Gastrocnemius medialis (tissue), 4 donors: Measurements from ENCODE around the gene GYPC. TPM values are rescaled to one million over a fixed set of nuclear protein-coding genes. Genes with fewer than 3 reads are reported as not detected.

Source experiments
- ATAC-seq, 2 donors: fragments of 150-250 bp; one replicate each; pipeline ENCODE4 v1.9.1; 2016
- DNase-seq, 2 donors: peaks; one replicate each; pipeline ENCODE4 v3.0.0-alpha.2; 2019
- H3K27ac ChIP-seq, 4 donors: fragments of 200-600 bp; sonication (generic); 1 replicate in 1 of 4; 2 replicates in 3 of 4; pipeline ENCODE4 v1.5.1; 2016 to 2018; ENCODE audit warnings: mild to moderate bottlenecking in 2 of 4, moderate library complexity in 1 of 4
- H3K27me3 ChIP-seq, 3 donors: fragments of 200-600 bp; sonication (generic) in 2 of 3; 1 replicate in 1 of 3; 2 replicates in 2 of 3; pipeline versions ENCODE4 v1.5.1 to v1.6.0; 2016 to 2019; ENCODE audit warnings: mild to moderate bottlenecking in 1 of 3, moderate library complexity in 1 of 3
- H3K36me3 ChIP-seq, 2 donors: fragments of 200-600 bp; sonication (generic) in 1 of 2; one replicate each; pipeline ENCODE4 v1.5.1; 2017 to 2018
- H3K4me1 ChIP-seq, 2 donors: fragments of 200-600 bp; sonication (generic) in 1 of 2; one replicate each; pipeline ENCODE4 v1.5.1; 2016 to 2017; ENCODE audit warnings: mild to moderate bottlenecking in 2 of 2
- H3K4me3 ChIP-seq, 4 donors: fragments of 200-600 bp; sonication (generic) in 3 of 4; 1 replicate in 1 of 4; 2 replicates in 3 of 4; pipeline ENCODE4 v1.5.1; 2016 to 2019; ENCODE audit warnings: mild to moderate bottlenecking in 2 of 4
- H3K9me3 ChIP-seq, 3 donors: fragments of 200-600 bp; sonication (generic) in 2 of 3; 1 replicate in 1 of 3; 2 replicates in 2 of 3; pipeline ENCODE4 v1.5.1; 2016 to 2019
- POLR2A ChIP-seq, 2 donors: fragments of 450-650 bp; IDR thresholded peaks; one replicate each; pipeline ENCODE4 v1.6.1; 2017; ENCODE audit warnings: antibody characterized with exemption in 2 of 2, mild to moderate bottlenecking in 2 of 2, moderate library complexity in 2 of 2
- in situ Hi-C, 4 donors: fragments of 200-750 bp; cut with MboI; loops; one replicate each; pipeline versions ENCODE4 v1.15.0 to v1.8.0; 2017; ENCODE audit warnings: low sequenced_read_pairs in 4 of 4
- intact Hi-C: fragments of 100-400 bp; cut with DNase I; formaldehyde crosslinking; loops from one replicate; pipeline ENCODE4 v1.15.1; 2023; ENCODE audit warnings: low total_unique reads
- total RNA-seq, 4 donors: library from RNA; depleted of rRNA; stranded (reverse); fragments of >200 nt; gene quantifications; one replicate each; pipeline versions ENCODE4 v1.1.0 to v1.2.3, GENCODE V29; 2016
- TF ChIP-seq, protein P1 (sequence below), 5 experiments: fragments of 450-650 bp in 3 of 5; fragments of 200-600 bp in 2 of 5; sonication (generic) in 2 of 5; IDR thresholded peaks in 4 of 5; conservative IDR thresholded peaks in 1 of 5; 1 replicate in 4 of 5; 2 replicates in 1 of 5; pipeline ENCODE4 v1.5.1; 2016 to 2019; ENCODE audit warnings: antibody characterized with exemption in 5 of 5, mild to moderate bottlenecking in 3 of 5, moderate library complexity in 3 of 5

GYPC gene
- total RNA-seq, 4 donors from 2014 or later = 66.3 to 82.0 (median 71.9) TPM

DNA sequence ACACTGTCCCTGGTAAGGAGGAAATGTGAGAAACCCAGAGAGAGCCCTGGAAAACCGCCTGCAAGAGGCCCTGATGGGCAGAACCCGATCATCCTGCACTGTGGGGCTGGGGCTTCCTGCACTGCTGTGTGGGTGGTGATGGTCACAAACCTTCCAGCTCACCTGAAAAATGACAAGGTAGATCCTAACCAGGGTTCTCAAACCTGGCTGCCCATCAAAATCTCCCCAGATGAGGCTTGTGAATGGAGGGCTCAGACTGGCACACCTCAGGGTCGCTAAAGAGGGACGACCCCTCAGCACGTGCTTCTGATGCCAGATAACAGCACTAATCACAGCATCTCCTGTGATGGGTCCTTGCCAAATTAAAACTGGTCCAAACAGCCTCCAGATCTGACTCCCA lies 74.7 kb downstream of the GYPC start:
- no peaks in the 10 kb centered on the region for H3K27me3 ChIP-seq
- no peak overlapping the region for H3K27ac ChIP-seq
- H3K36me3 ChIP-seq = no peaks in the 10 kb centered on the region
- ATAC-seq = no peak
- no peak for DNase-seq
- in situ Hi-C loops (no loop called here), intact Hi-C loops (no loop called here)
- no peak overlapping the region for H3K4me3 ChIP-seq
- no peaks in the 10 kb centered on the region for H3K9me3 ChIP-seq
- H3K4me1 ChIP-seq = no peaks in the 10 kb centered on the region
- TF ChIP-seq POLR2A (IDR thresholded peaks at IDR 0.05) = no peak
- TF ChIP-seq, protein P1, sequence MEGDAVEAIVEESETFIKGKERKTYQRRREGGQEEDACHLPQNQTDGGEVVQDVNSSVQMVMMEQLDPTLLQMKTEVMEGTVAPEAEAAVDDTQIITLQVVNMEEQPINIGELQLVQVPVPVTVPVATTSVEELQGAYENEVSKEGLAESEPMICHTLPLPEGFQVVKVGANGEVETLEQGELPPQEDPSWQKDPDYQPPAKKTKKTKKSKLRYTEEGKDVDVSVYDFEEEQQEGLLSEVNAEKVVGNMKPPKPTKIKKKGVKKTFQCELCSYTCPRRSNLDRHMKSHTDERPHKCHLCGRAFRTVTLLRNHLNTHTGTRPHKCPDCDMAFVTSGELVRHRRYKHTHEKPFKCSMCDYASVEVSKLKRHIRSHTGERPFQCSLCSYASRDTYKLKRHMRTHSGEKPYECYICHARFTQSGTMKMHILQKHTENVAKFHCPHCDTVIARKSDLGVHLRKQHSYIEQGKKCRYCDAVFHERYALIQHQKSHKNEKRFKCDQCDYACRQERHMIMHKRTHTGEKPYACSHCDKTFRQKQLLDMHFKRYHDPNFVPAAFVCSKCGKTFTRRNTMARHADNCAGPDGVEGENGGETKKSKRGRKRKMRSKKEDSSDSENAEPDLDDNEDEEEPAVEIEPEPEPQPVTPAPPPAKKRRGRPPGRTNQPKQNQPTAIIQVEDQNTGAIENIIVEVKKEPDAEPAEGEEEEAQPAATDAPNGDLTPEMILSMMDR (IDR thresholded peaks at IDR 0.05 in 4 of 5, conservative IDR thresholded peaks at IDR 0.05 in 1 of 5) = no peak

DNA sequence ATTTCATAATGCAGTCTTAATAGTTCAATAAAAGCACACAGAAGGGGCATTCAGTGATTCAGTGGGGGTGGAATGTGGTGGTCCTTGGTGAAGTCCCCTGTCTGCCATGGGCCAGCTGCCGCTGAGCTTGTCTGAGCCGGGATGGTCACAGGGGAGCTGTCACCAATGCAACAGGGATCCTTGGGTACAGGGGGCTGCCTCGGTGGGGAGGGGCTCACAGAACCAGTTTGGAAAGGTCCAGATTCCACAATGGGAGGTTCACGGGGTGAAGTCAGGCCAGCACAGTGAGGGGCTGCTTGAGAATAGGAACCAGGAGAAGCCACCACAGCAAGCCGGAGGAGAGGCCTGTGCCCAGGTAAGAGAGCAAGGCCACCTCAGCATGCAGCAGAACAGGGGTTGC lies 75.4 kb downstream of the GYPC start:
- no peaks in the 10 kb centered on the region for H3K27me3 ChIP-seq
- in situ Hi-C loops = no loop called here
- intact Hi-C loops = no loop called here

DNA sequence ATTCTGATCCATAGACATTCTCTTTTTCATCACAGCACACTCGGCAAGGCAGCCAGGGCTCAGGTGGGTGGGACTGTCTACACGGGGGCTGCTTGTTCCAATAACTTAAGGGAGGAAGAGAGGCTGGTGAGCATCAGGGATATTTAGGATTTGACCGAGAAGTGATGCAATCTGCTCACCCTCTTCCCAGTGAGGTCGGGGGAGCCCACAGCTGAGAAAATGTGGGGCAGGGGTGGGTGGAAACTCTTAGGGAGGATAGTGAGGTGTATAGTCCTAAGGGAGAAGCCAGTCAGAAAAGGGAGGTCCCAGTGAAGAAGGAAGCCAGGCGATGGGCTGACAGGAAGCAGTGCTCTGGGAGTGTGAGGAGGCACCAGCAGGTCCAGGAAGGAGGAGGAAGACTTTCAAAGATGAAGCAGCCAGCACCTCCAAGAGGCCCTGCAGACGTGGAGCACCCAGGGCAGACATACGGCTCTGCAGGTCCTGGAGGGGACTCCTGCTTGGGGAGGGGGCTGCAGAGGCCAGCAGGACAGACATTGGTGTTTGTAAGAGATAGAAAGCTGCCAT lies 76.8 kb downstream of the GYPC start:
- DNase-seq = no peak
- intact Hi-C loops = no loop called here
- Histone ChIP-seq H3K4me3 (no peak overlapping the region), H3K27me3 (no peaks in the 10 kb centered on the region), H3K36me3 (no peaks in the 10 kb centered on the region), H3K9me3 (no peaks in the 10 kb centered on the region), H3K27ac (no peak overlapping the region), H3K4me1 (no peaks in the 10 kb centered on the region)
- no peak for ATAC-seq
- TF ChIP-seq, protein P1 (IDR thresholded peaks at IDR 0.05 in 4 of 5, conservative IDR thresholded peaks at IDR 0.05 in 1 of 5) = no peak
- TF ChIP-seq POLR2A (IDR thresholded peaks at IDR 0.05) = no peak
- in situ Hi-C loops = no loop called here

More for the DNA sequence above, 75.4 kb downstream of the GYPC start:
- Histone ChIP-seq H3K9me3 (no peaks in the 10 kb centered on the region), H3K27ac (no peak overlapping the region), H3K4me3 (no peak overlapping the region), H3K4me1 (no peaks in the 10 kb centered on the region), H3K36me3 (no peaks in the 10 kb centered on the region)
- DNase-seq = no peak
- TF ChIP-seq, protein P1 (IDR thresholded peaks at IDR 0.05 in 4 of 5, conservative IDR thresholded peaks at IDR 0.05 in 1 of 5) = no peak
- no peak for TF ChIP-seq POLR2A (IDR thresholded peaks at IDR 0.05)
- ATAC-seq = no peak

DNA sequence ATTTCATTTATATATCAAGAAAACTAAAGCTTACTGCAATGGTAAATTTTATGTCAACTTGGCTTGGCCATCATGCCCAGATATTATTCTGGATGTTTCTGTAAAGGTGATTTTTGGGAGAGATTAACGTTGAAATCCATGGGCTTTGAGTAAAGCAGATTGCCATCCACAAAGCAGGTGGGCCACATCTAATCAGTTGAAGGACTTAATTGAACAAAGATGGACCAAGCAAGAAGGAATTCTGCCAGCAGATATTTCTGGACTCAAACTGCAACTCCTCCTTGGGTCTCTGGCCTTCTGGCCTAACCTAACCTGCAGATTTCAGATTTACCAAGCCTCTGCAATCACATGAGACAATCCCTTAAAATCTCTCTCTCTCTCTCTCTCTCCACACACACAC lies 77.8 kb downstream of the GYPC start:
- in situ Hi-C loops = no loop called here
- Histone ChIP-seq H3K36me3 (no peaks in the 10 kb centered on the region), H3K9me3 (no peaks in the 10 kb centered on the region), H3K4me1 (no peaks in the 10 kb centered on the region), H3K27ac (no peak overlapping the region), H3K27me3 (no peaks in the 10 kb centered on the region), H3K4me3 (no peak overlapping the region)
- ATAC-seq (no peak), DNase-seq (no peak)
- no peak for TF ChIP-seq POLR2A (IDR thresholded peaks at IDR 0.05)
- TF ChIP-seq, protein P1 (IDR thresholded peaks at IDR 0.05 in 4 of 5, conservative IDR thresholded peaks at IDR 0.05 in 1 of 5) = no peak
- intact Hi-C loops = no loop called here
